K562 (cell line): ENCODE results near the gene NAXE.

Experiments
- CHD4 ChIP-seq: fragments of 200-600 bp; sonication (generic); IDR thresholded peaks from 3 replicates; pipeline ENCODE4 v1.6.1; 2012; ENCODE audit warnings: low read depth, mild to moderate bottlenecking, mixed read lengths, low read length, inconsistent platforms; ENCODE audit not compliant: insufficient read depth, insufficient replicate concordance, poor library complexity, severe bottlenecking
- CREB1 ChIP-seq, 2 experiments: sonication (generic) in 1 of 2; formaldehyde crosslinking in 1 of 2; IDR thresholded peaks; 2 replicates each; pipeline versions ENCODE4 v1.6.1 to v1.8.0; 2012 to 2022; ENCODE audit warnings: inconsistent platforms in 1 of 2, mild to moderate bottlenecking in 1 of 2, missing genetic modification reagents in 1 of 2, moderate library complexity in 1 of 2
- ELF1 ChIP-seq: fragments of 200-800 bp; sonication (Bioruptor generic); IDR thresholded peaks from 2 replicates; pipeline ENCODE4 v1.6.1; 2016; ENCODE audit warnings: missing genetic modification characterization, missing compliant biosample characterization
- EP300 ChIP-seq: IDR thresholded peaks from 2 replicates; pipeline ENCODE4 v1.6.1; 2012; ENCODE audit warnings: low read length, improper control_type of control experiment
- EZH2 ChIP-seq: IDR thresholded peaks from 2 replicates; pipeline ENCODE4 v1.6.1; 2012; ENCODE audit warnings: low read depth, mild to moderate bottlenecking, inconsistent platforms, low read length, borderline replicate concordance
- FOXK2 ChIP-seq, 2 experiments: fragments of 450-650 bp; IDR thresholded peaks in 1 of 2; conservative IDR thresholded peaks in 1 of 2; 2 replicates each; pipeline ENCODE4 v1.6.1; 2016; ENCODE audit warnings: low read depth in 2 of 2, mild to moderate bottlenecking in 1 of 2
- KAT2B ChIP-seq: IDR thresholded peaks from one replicate; pipeline ENCODE4 v1.6.1; 2012; ENCODE audit warnings: low read depth, mild to moderate bottlenecking, control low read depth, inconsistent platforms, low read length, moderate library complexity
- POLR2A ChIP-seq: fragments of 450-650 bp; conservative IDR thresholded peaks from 2 replicates; pipeline ENCODE4 v1.6.1; 2016
- SIRT6 ChIP-seq: IDR thresholded peaks from one replicate; pipeline ENCODE4 v1.6.1; 2012; ENCODE audit warnings: low read depth, mild to moderate bottlenecking, control low read depth, inconsistent platforms, low read length, moderate library complexity
- SOX6 ChIP-seq: fragments of 450-650 bp; IDR thresholded peaks from 2 replicates; pipeline ENCODE4 v1.6.1; 2014; ENCODE audit warnings: mild to moderate bottlenecking
- SREBF1 ChIP-seq: fragments of 150-350 bp; IDR thresholded peaks from 2 replicates; pipeline ENCODE4 v1.6.1; 2014; ENCODE audit warnings: antibody characterized with exemption, low read depth, low read length, borderline replicate concordance
- SREBF2 ChIP-seq: sonication (generic); formaldehyde crosslinking; IDR thresholded peaks from 2 replicates; pipeline ENCODE4 v1.4.0; 2020; ENCODE audit warnings: mild to moderate bottlenecking, missing genetic modification reagents
- ZFPM2 ChIP-seq: fragments of 250-450 bp; sonication (Bioruptor Pico); IDR thresholded peaks from 2 replicates; pipeline ENCODE4 v1.5.1; 2022; ENCODE audit warnings: mild to moderate bottlenecking
- TF ChIP-seq, protein P1 (sequence below), 3 experiments: IDR thresholded peaks in 2 of 3; conservative IDR thresholded peaks in 1 of 3; 2 replicates each; pipeline ENCODE4 v1.5.1; 2011 to 2012; ENCODE audit warnings: low read length in 3 of 3, mild to moderate bottlenecking in 3 of 3, control low read depth in 2 of 3, improper control_type of control experiment in 1 of 3, inconsistent platforms in 1 of 3, low read depth in 1 of 3, mixed read lengths in 1 of 3, moderate library complexity in 1 of 3; ENCODE audit not compliant: insufficient read depth in 2 of 3

GRCh38 chr1:156591181-156591431, 470 bp upstream of the NAXE start:
- TF ChIP-seq EP300 (no peak), SIRT6 (no peak), CHD4 (no peak), SREBF1 (no peak), CREB1 (IDR thresholded peaks at IDR 0.05) (no peak), CREB1 (CRISPR knock-in tag; IDR thresholded peaks at IDR 0.05) (no peak), SOX6 (no peak), ZFPM2 (CRISPR knock-in tag) (no peak), ELF1 (tag) (no peak; the same call in 1 of the 2 replicates), EZH2 (no peak), FOXK2 (conservative IDR thresholded peaks at IDR 0.05 in 1 of 2, IDR thresholded peaks at IDR 0.05 in 1 of 2; ENCODE audit: low read depth in 2 of 2) (peak; percentile 62 to 74; a peak in 2 of 4 replicates), KAT2B (no peak), POLR2A (no peak), SREBF2 (no peak)
- TF ChIP-seq, protein P1, sequence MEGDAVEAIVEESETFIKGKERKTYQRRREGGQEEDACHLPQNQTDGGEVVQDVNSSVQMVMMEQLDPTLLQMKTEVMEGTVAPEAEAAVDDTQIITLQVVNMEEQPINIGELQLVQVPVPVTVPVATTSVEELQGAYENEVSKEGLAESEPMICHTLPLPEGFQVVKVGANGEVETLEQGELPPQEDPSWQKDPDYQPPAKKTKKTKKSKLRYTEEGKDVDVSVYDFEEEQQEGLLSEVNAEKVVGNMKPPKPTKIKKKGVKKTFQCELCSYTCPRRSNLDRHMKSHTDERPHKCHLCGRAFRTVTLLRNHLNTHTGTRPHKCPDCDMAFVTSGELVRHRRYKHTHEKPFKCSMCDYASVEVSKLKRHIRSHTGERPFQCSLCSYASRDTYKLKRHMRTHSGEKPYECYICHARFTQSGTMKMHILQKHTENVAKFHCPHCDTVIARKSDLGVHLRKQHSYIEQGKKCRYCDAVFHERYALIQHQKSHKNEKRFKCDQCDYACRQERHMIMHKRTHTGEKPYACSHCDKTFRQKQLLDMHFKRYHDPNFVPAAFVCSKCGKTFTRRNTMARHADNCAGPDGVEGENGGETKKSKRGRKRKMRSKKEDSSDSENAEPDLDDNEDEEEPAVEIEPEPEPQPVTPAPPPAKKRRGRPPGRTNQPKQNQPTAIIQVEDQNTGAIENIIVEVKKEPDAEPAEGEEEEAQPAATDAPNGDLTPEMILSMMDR (IDR thresholded peaks at IDR 0.05 in 2 of 3, conservative IDR thresholded peaks at IDR 0.05 in 1 of 3; ENCODE audit: insufficient read depth in 2 of 3, low read depth in 1 of 3, low read length in 3 of 3) = no peak
